Retinal pigment epithelial cell (primary cell): Measurements from ENCODE around the gene ATP2B2.

ENCODE experiments used
- DNase-seq: peaks from one replicate; pipeline ENCODE4 v3.0.0-alpha.2; 2010; ENCODE audit warnings: low read depth
- H3K4me3 ChIP-seq: 2 replicates; pipeline ENCODE4 v1.5.1; 2011; ENCODE audit warnings: mild to moderate bottlenecking, low read length, control low read depth, moderate library complexity
- TF ChIP-seq, protein P1 (sequence below): conservative IDR thresholded peaks from 2 replicates; pipeline ENCODE4 v1.5.1; 2011; ENCODE audit warnings: low read depth, low read length, control low read depth, inconsistent platforms

Gene ATP2B2

DNA sequence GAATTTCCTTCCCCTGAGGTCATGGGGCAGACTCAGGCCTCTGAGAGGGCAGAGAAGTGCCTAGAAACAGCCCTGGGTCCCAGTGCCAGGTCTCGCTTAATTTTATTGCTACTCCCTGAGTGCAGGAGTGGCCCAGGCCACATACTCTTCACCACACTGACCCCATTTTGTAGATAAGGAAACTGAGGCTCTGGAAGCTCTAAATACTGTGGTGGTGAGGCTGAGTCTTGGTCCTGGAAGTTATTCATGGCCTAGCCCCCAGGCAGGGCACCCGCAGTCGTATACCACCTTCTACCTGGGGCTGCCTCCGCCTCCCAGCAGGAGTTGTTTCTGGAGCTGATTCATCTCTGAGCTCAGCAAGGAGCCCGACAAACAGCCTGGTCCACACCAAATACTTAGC lies 9.8 kb downstream of the ATP2B2 start:
- H3K4me3 ChIP-seq: no peak overlapping the region
- TF ChIP-seq, protein P1, sequence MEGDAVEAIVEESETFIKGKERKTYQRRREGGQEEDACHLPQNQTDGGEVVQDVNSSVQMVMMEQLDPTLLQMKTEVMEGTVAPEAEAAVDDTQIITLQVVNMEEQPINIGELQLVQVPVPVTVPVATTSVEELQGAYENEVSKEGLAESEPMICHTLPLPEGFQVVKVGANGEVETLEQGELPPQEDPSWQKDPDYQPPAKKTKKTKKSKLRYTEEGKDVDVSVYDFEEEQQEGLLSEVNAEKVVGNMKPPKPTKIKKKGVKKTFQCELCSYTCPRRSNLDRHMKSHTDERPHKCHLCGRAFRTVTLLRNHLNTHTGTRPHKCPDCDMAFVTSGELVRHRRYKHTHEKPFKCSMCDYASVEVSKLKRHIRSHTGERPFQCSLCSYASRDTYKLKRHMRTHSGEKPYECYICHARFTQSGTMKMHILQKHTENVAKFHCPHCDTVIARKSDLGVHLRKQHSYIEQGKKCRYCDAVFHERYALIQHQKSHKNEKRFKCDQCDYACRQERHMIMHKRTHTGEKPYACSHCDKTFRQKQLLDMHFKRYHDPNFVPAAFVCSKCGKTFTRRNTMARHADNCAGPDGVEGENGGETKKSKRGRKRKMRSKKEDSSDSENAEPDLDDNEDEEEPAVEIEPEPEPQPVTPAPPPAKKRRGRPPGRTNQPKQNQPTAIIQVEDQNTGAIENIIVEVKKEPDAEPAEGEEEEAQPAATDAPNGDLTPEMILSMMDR: no peak
- no peak for DNase-seq

DNA sequence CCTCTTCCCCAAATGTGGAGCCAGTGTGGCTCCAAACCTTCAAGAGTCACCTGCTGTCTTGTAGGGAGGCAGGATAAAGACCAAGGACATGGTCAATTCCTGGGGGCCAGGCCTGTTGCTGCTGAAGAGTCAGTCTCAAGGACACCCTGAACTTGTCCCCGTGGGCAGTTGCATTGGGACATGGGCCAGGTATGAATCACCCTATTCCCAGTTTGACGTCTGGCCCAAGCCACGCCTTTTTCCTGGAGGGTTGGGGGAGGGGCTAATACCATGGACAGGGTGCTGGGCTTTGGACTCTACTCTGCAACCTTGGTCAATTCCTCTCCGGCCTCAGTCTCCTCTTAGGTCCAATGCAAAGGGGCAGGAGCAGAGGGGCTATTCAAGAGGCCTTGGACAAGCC lies 10.4 kb downstream of the ATP2B2 start:
- no peak overlapping the region for H3K4me3 ChIP-seq
- TF ChIP-seq, protein P1: no peak
- no peak for DNase-seq

DNA sequence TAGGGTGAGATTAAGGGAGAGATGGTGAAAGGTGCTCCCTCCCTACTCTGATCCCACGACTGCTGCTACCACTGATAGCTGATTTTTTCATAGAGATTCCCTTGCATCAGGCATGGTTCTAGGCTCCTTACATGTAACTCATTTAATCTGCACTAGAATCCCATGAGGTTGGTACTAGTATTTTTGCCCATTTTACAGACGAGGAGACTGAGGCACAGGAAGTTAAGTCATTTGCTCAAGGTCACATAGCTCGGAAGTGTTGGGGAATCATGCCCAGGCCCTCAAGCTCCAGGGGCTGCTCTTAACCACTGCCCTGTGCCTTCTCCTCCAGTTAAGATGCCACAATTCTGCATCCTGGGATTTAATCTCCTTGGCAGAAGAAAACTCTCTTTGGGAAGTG lies 11.2 kb downstream of the ATP2B2 start:
- TF ChIP-seq, protein P1: no peak
- no peak for DNase-seq
- no peak overlapping the region for H3K4me3 ChIP-seq

DNA sequence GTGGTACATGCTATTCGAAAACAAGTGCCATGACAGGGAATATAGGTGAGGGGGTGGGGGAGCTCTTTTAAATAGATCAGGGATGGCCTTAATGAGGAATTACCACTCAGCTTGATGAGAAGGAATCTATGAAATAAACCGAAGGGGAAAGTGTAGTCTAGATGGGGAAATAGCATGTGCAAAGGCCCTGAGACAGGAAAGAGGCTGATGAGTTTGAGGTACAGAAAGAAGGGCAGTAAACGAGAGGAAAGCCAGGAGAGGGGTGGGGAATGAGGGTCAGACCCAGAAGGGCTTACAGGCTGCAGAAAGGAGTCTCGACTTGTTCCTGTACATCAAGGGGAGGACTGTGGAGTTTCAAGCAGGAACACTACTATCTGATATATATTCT lies 12.2 kb downstream of the ATP2B2 start:
- H3K4me3 ChIP-seq: no peak overlapping the region
- no peak for DNase-seq
- TF ChIP-seq, protein P1: no peak

DNA sequence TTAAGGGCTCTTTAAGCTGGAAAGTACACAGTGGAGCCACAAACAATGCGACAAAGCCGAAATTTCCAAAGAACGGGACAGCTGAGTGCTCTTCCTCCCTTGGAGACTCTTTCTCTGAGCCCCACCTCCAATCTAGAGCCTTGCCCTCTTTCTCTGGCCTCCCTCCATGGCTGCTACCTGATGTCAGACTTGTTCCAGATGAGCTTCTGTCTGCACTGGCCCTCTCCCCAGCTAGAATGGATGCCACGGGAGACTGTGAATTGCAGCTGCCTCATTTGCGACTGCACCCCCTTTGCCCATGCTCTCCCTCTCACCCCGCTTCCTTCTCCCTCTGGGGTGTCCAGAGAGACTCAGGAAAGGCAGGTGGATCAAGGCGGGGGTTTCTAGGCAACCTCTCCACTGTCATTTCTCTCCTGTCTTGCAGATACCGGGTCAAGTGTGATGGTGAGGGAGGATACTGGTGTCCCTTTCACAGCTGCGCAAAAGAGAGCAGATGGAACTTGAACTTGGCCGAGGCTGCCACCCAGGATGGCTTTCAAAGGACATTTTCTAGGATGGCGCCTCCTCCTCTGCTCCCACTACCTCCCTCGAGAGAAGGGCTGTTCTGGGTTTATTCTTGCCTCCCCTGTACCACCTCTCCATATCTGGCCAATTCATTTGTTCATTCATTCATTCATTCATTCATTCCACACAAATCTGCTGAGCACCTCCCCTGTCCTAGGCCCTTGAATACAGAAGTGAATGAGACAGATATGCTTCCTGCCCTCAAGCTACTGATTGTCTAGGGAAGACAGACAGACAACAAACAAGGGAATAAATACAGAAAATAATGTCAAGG lies 12.8 kb downstream of the ATP2B2 start:
- DNase-seq: no peak
- TF ChIP-seq, protein P1: no peak
- no peak overlapping the region for H3K4me3 ChIP-seq

DNA sequence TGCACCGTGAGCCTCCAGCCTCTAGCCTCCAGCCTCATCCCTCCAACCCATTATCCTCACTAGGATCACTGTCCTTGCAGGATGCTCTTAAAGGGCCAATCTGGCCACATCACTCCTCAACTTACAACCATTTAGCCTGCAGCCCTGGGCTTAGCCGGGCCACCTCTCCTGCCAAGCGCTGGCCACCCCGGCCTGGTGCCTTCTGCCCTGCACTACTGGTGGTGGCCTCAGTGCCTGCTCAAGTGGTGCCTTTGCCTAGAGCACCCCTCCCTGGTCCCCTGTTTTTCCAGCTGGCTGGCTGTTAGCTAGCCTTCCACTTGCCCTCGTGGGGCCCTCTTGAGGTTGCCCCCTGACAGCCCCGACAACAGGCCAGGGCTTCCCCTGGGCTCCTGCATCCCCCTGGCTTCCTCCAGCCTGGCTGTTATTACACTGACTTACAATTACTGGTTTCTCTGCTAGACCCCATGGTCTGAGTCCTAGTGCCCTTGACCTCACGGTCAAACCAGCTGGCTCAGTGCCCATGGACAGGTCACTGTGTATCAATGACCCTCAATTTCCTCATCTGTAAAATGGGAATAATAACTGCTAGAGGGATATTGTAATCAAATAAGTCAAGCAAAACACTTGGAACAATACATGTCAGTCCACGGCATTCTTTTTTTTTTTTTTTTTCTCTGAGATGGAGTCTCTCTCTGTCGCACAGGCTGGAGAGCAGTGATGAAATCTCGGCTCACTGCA lies 15.5 kb downstream of the ATP2B2 start:
- TF ChIP-seq, protein P1: no peak
- H3K4me3 ChIP-seq: no peak overlapping the region

More for the DNA sequence above, 15.5 kb downstream of the ATP2B2 start:
- DNase-seq: no peak
